ENCODE data around the gene MALRD1. TPM values are rescaled to one million over a fixed set of nuclear protein-coding genes. Genes with fewer than 3 reads are reported as not detected.

The MALRD1 gene
- total and polyA plus RNA-seq, 4 donors: 0.17 to 17.9 (median 4.1) TPM

GRCh38 chr10:19708031-19708430 is 659.4 kb downstream of the MALRD1 start:
- no peak overlapping the region for H3K9ac ChIP-seq (ENCODE audit: insufficient read depth in 1 of 2, low read length in 2 of 2)
- ATAC-seq (ENCODE audit: insufficient read depth, low FRiP score) (no peak), DNase-seq (no peak)
- no peaks in the 10 kb centered on the region for H3K36me3 ChIP-seq (ENCODE audit: control insufficient read depth in 4 of 4, insufficient read depth in 4 of 4, low read length in 4 of 4)
- no peak for TF ChIP-seq CTCF (IDR thresholded peaks at IDR 0.05; ENCODE audit: control extremely low read depth, extremely low read depth)
- H3K27ac ChIP-seq (ENCODE audit: low read depth in 1 of 2, low read length in 1 of 2): no peak overlapping the region
- peaks cover 0 to 21% (median 7%) of the 10 kb centered on the region in 4 donors for H3K9me3 ChIP-seq (ENCODE audit: control insufficient read depth in 4 of 4, insufficient read depth in 3 of 4, low read length in 3 of 4)
- no peaks in the 10 kb centered on the region for H3K27me3 ChIP-seq (ENCODE audit: control insufficient read depth in 3 of 3, insufficient read depth in 3 of 3, low read length in 2 of 3)
- no peaks in the 10 kb centered on the region for H3K4me1 ChIP-seq (ENCODE audit: control insufficient read depth in 5 of 5, insufficient read depth in 5 of 5, low read length in 5 of 5)
- no peak overlapping the region for H3K4me3 ChIP-seq

GRCh38 chr10:19710600-19710999 is 662.0 kb downstream of the MALRD1 start:
- 83 to 84% methylated on average over 3 of the region's 3 CpGs for WGBS, 2 donors
- no peak overlapping the region for H3K9ac ChIP-seq (ENCODE audit: insufficient read depth in 1 of 2, low read length in 2 of 2)
- no peak for TF ChIP-seq CTCF (IDR thresholded peaks at IDR 0.05; ENCODE audit: control extremely low read depth, extremely low read depth)
- no peak overlapping the region for H3K27ac ChIP-seq (ENCODE audit: low read depth in 1 of 2, low read length in 1 of 2)
- H3K27me3 ChIP-seq (ENCODE audit: control insufficient read depth in 3 of 3, insufficient read depth in 3 of 3, low read length in 2 of 3): no peaks in the 10 kb centered on the region
- no peaks in the 10 kb centered on the region for H3K4me1 ChIP-seq (ENCODE audit: control insufficient read depth in 5 of 5, insufficient read depth in 5 of 5, low read length in 5 of 5)
- H3K4me3 ChIP-seq: no peak overlapping the region
- DNase-seq: no peak
- H3K36me3 ChIP-seq (ENCODE audit: control insufficient read depth in 4 of 4, insufficient read depth in 4 of 4, low read length in 4 of 4): no peaks in the 10 kb centered on the region
- peaks cover 0 to 23% (median 10%) of the 10 kb centered on the region in 4 donors for H3K9me3 ChIP-seq (ENCODE audit: control insufficient read depth in 4 of 4, insufficient read depth in 3 of 4, low read length in 3 of 4)
- no peak for ATAC-seq (ENCODE audit: insufficient read depth, low FRiP score)

GRCh38 chr10:19713159-19713558 is 664.6 kb downstream of the MALRD1 start:
- no peaks in the 10 kb centered on the region for H3K27me3 ChIP-seq (ENCODE audit: control insufficient read depth in 3 of 3, insufficient read depth in 3 of 3, low read length in 2 of 3)
- peaks cover 0 to 23% (median 10%) of the 10 kb centered on the region in 4 donors for H3K9me3 ChIP-seq (ENCODE audit: control insufficient read depth in 4 of 4, insufficient read depth in 3 of 4, low read length in 3 of 4)
- DNase-seq: no peak
- H3K9ac ChIP-seq (ENCODE audit: insufficient read depth in 1 of 2, low read length in 2 of 2): no peak overlapping the region
- H3K36me3 ChIP-seq (ENCODE audit: control insufficient read depth in 4 of 4, insufficient read depth in 4 of 4, low read length in 4 of 4): no peaks in the 10 kb centered on the region
- ATAC-seq (ENCODE audit: insufficient read depth, low FRiP score): no peak
- H3K27ac ChIP-seq (ENCODE audit: low read depth in 1 of 2, low read length in 1 of 2): no peak overlapping the region
- H3K4me3 ChIP-seq: no peak overlapping the region
- no peak for TF ChIP-seq CTCF (IDR thresholded peaks at IDR 0.05; ENCODE audit: control extremely low read depth, extremely low read depth)
- H3K4me1 ChIP-seq (ENCODE audit: control insufficient read depth in 5 of 5, insufficient read depth in 5 of 5, low read length in 5 of 5): no peaks in the 10 kb centered on the region

- no peaks in the 10 kb centered on the region for H3K36me3 ChIP-seq (ENCODE audit: control insufficient read depth in 4 of 4, insufficient read depth in 4 of 4, low read length in 4 of 4)
- 76 to 82% methylated on average over 18 of the region's 18 CpGs for WGBS, 2 donors
- H3K9ac ChIP-seq (ENCODE audit: insufficient read depth in 1 of 2, low read length in 2 of 2): no peak overlapping the region
- no peaks in the 10 kb centered on the region for H3K4me1 ChIP-seq (ENCODE audit: control insufficient read depth in 5 of 5, insufficient read depth in 5 of 5, low read length in 5 of 5)
- DNase-seq (no peak), ATAC-seq (ENCODE audit: insufficient read depth, low FRiP score) (no peak)
- peaks cover 0 to 23% (median 10%) of the 10 kb centered on the region in 4 donors for H3K9me3 ChIP-seq (ENCODE audit: control insufficient read depth in 4 of 4, insufficient read depth in 3 of 4, low read length in 3 of 4)
- H3K27ac ChIP-seq (ENCODE audit: low read depth in 1 of 2, low read length in 1 of 2): no peak overlapping the region
- no peak overlapping the region for H3K4me3 ChIP-seq
- no peaks in the 10 kb centered on the region for H3K27me3 ChIP-seq (ENCODE audit: control insufficient read depth in 3 of 3, insufficient read depth in 3 of 3, low read length in 2 of 3)
- no peak for TF ChIP-seq CTCF (IDR thresholded peaks at IDR 0.05; ENCODE audit: control extremely low read depth, extremely low read depth)
Measured at GRCh38 chr10:19713800-19714525, 665.4 kb downstream of the MALRD1 start.
